ENCODE measurements around the gene FBN1.

Gene FBN1

DNA sequence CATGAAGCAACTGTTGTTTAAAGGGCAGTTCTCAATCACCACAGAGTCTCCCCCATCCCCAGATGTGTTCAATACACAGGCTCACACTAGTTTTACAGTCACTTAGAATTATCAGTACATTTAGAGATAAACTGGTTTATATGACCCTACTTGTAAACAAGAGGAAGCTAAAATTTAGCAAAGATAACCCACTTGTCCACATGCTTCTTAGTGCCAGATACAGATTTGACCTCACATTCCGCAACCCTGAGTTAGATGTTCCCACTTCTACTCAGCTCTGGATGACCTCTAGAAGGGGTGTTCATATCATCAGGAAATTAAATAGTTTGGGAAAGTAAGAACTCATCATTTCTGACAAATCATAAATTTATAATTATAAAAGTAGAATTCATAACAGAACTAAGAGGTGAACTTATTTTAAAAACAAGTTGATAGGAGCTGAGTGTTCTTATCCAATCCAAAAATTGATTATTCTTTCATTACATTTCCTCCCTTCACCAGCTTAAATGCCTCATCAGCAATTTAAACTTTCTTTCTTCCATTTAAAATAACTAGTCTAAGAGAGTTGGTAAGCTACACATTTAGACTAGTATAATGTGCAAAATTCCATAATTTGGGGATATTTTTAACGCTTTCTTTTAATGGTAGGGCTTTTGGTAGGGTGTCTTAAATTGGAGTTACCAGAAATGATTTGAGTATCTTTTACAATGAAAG is 131.2 kb downstream of the FBN1 start:
- DNase-seq (ENCODE audit: low spot score) = no peak

GRCh38 chr15:48510976-48511375 is 134.5 kb downstream of the FBN1 start:
- DNase-seq (ENCODE audit: low spot score) = no peak

- peak; percentile 54 for DNase-seq (ENCODE audit: low spot score)
Observed at GRCh38 chr15:48507416-48508065, 138.0 kb downstream of the FBN1 start.

DNA sequence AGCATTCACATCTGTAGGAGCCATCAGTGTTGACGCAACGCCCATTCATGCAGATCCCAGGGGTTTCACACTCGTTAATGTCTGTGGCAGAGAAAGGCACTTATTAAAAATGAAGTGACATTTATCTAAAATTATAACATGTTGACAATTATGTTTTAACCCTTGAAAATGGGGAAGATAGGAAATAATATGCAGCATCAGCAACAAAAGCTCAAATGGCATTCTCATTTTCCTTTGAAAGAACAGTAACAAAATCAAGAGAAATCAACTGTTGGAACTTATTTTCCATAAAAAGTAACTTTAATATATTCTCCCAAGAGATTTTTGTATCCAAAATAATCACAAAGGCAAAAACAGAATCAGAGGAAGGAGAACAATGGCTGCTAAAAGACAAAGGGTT is 140.4 kb downstream of the FBN1 start:
- no peak for DNase-seq (ENCODE audit: low spot score)

GRCh38 chr15:48501208-48501607 is 144.3 kb downstream of the FBN1 start:
- DNase-seq (ENCODE audit: low spot score) = no peak

DNA sequence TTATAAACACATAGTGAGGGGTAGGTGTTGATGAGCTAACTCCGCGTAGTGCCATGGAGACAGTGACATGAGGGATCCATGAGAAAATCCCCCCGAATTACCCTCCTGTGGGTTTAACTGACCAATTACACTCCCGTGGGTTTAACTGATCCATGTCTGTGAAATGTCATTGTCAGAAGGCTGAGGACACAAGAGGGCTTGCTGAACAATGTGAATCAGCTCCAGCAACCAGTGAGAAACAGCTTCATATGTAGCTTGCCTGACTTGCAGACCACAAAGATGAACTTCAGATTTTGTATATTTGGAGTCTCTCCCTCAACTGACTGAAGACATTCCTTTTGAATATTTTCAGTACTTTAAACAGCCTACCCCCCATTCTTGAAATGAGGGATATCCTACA is 144.9 kb downstream of the FBN1 start:
- DNase-seq (ENCODE audit: low spot score) = no peak

- no peak for DNase-seq (ENCODE audit: low spot score)
Observed at GRCh38 chr15:48499978-48500377, 145.5 kb downstream of the FBN1 start.

GRCh38 chr15:48498828-48499227 is 146.7 kb downstream of the FBN1 start:
- DNase-seq (ENCODE audit: low spot score) = no peak

GRCh38 chr15:48494631-48495030 is 150.9 kb downstream of the FBN1 start:
- no peak for DNase-seq (ENCODE audit: low spot score)

GRCh38 chr15:48493763-48494225 is 151.7 kb downstream of the FBN1 start:
- DNase-seq (ENCODE audit: low spot score) = no peak

DNA sequence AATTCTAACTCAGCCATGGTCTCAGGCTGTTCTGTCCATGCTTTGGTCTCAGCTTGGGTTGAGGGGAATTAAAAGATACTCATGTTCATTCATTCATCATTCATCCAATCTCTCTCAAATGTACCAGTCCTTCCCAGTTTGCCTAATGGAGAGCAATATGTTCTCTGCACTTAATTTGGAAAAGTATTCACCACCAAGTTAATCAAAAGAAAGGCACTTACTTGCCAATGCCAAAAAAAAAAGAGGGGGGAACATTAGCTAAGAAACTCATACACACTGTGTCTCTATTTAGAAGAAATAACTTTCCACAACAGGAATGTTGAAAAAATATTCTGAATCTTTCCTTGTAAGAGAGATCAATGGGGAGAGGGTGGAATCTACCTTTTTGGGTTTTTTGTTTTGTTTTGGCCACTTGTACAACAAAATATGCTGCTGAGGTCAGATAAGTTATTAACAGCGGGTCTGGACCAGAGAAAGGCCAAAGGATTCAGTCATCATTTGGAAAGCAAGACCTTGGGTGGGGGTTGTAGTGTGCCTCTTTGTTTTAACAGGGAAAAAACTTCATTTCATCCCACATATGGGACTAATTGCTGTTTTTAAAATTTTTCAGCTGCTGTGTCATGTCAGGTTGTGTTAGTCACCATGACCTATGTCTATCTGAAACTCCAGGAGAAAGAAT is 152.3 kb downstream of the FBN1 start:
- DNase-seq (ENCODE audit: low spot score) = no peak

GRCh38 chr15:48486228-48486627 is 159.3 kb downstream of the FBN1 start:
- DNase-seq (ENCODE audit: low spot score) = no peak

DNA sequence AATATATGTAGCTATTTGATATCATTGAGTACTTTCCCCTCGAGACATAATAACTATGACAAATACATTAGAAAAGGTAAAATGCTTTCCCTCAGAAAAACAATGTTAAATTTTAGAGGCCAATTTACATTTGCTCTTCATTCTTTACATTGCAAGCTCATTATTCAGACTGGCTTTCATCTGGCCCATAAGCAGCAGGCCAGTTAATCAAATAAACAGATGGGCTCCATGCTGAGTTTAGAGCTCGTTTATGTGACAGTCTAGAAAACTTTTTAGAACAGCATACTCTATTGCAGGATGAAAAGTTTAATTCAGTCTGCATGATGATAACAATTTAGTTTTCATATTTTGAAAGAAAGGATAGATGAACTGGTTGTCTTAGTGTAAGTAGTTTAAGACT is 163.7 kb downstream of the FBN1 start:
- no peak for DNase-seq (ENCODE audit: low spot score)

DNA sequence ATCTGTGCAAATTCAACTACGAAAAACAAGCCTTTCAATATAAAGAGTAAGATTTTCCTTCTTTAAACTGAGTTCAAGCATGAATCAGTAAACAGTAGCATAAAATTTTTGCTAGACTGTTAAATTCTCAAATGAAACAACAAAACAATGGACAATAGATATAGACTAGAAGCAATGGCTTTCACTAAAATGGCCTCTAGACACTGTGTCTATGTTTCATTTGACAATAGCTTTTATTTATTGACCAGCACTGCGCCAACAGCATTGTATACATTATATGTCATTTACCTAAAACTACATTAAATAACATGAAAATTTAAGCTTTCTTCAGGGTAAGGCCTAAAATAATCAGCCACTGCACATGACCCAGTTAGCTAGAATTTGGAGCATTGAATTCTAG is 165.8 kb downstream of the FBN1 start:
- no peak for DNase-seq (ENCODE audit: low spot score)

- no peak for DNase-seq (ENCODE audit: low spot score)
Observed at GRCh38 chr15:48478581-48478980, 166.9 kb downstream of the FBN1 start.

DNA sequence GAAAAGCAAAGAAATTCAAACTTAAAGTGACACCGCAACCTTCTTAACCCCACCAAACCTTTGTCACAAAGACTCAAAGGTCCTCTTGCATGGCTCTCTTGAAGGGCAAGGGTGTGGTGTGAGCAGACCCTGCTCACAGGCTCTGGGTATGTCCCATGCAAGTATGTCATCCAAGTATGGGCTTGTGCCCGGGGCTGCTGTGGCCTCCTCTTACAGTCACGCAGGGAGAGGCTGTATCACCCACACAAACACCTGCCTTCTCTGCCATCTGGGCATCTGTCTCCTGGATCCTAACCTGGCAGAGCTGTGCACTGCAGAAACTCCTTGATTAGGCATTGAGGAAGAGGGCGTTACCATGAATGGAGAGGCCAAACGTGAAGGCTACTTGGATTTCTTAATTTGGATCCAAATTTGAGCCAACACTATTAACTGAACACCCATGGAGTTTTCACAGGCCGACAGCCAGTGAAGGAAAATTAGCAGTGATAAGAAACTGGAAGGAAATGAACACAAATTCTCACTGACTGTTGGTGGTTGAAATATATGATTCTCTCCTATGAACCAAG is 167.6 kb downstream of the FBN1 start:
- no peak for DNase-seq (ENCODE audit: low spot score)

GRCh38 chr15:48475600-48476395 is 169.7 kb downstream of the FBN1 start:
- no peak for DNase-seq (ENCODE audit: low spot score)

- DNase-seq (ENCODE audit: low spot score) = no peak
Observed at GRCh38 chr15:48473667-48474066, 171.8 kb downstream of the FBN1 start.

DNA sequence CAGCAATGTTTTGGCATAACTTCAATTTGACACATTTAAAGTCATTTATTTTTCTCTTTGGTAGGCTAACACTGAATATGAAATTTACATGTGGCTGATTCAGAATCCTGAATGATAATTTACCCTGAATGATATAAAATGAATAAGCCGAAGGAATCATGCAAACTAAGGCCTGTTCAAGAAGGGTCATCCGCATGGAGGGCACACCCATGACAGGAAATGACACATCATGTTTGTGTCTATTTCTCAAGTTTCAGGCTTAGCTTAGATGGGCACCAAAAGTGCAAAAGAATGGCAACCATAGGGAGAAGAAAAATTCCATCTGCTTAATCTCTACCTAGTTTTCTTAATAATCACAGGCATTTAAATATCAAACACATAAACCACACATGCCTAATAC is 172.8 kb downstream of the FBN1 start:
- no peak for DNase-seq (ENCODE audit: low spot score)

DNA sequence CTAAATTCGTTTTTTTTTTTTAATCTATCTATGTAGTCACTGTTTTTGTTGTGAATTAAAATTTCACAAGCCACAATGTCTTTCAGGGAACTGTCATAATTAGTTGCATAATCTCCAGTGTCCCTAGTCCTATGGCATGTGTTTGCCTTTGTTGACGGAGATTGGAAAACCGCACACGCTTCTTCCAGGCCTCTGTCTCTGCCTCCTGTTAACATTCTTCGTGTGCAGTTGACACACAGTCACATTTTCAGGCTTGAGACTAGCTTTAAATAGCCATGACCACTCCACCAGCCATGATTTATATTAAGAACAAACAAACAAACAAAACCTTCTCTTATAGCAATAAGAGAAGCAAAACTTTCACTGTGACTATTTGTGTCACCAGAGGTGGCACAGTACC is 174.4 kb downstream of the FBN1 start:
- no peak for DNase-seq (ENCODE audit: low spot score)

DNA sequence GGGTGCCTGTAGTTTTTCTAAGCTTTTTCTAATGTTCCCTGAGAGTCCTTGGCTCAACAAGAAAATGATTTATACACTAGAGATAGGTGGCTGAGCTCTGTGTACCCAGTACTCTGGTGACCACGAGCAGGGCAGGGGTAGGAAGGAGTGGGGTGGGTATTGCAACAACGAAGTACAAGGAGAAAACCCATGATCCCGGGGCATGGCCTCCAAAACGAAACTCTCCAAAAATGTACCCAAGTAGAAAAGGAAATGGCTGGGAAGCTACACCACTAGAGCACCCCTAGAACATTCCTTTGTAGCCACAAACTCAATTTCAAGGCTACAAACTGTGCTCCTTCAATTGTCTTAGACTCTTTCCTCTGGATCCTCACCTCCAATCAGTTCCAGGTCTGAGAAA is 175.4 kb downstream of the FBN1 start:
- DNase-seq (ENCODE audit: low spot score) = no peak

DNA sequence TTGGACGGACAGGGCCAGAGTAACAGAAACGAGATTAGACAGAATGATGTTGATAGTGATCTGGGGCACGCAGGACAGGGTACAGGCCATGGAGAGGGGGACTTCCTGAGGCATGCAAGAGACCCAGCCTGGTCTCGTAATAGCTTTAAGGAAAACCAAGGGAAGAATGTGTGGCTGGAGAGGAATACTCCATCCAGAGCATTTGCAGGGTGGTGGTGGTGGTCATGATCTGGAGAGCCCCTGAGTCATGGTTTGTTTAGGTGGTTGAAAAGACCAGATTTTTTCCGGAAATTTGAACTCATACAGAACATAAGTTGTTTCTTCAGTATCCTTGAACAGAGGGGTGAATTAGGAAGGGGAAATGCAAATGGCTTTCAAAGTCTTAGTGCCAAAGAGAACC is 175.8 kb downstream of the FBN1 start:
- no peak for DNase-seq (ENCODE audit: low spot score)
